Fibroblast of lung (primary cell): ENCODE results near the gene SRSF2. TPM values are rescaled to one million over a fixed set of nuclear protein-coding genes. Genes with fewer than 3 reads are reported as not detected.

Experiments
- DNase-seq, 2 donors: peaks; one replicate each; pipeline versions ENCODE4 v3.0.0 to v3.0.0-alpha.2; 2010; ENCODE audit warnings: low read depth in 2 of 2
- H2AFZ ChIP-seq: 2 replicates; pipeline ENCODE4 v1.5.1; 2012; ENCODE audit warnings: low read length, control low read depth, inconsistent platforms
- H3K27ac ChIP-seq: 2 replicates; pipeline ENCODE4 v1.5.1; 2011; ENCODE audit warnings: low read length, control low read depth; ENCODE audit not compliant: insufficient read depth
- H3K27me3 ChIP-seq: 2 replicates; pipeline ENCODE4 v1.5.1; 2011; ENCODE audit warnings: mild to moderate bottlenecking, low read length; ENCODE audit not compliant: control insufficient read depth, insufficient read depth
- H3K36me3 ChIP-seq: 2 replicates; pipeline ENCODE4 v1.5.1; 2011; ENCODE audit warnings: low read length; ENCODE audit not compliant: control insufficient read depth, insufficient read depth
- H3K4me1 ChIP-seq: 2 replicates; pipeline ENCODE4 v1.5.1; 2011; ENCODE audit warnings: low read length; ENCODE audit not compliant: control insufficient read depth, insufficient read depth; ENCODE audit errors: extremely low read depth
- H3K4me2 ChIP-seq: 2 replicates; pipeline ENCODE4 v1.5.1; 2011; ENCODE audit warnings: low read length, control low read depth; ENCODE audit not compliant: insufficient read depth; ENCODE audit errors: extremely low read depth
- H3K4me3 ChIP-seq, 4 experiments: fragments of 200-600 bp in 1 of 4; sonication (generic) in 1 of 4; replicated peaks in 1 of 4; 2 replicates each; pipeline ENCODE4 v1.5.1; 2011 to 2016; ENCODE audit warnings: low read length in 4 of 4, low read depth in 3 of 4, mild to moderate bottlenecking in 3 of 4, control low read depth in 2 of 4, inconsistent platforms in 1 of 4, mixed read lengths in 1 of 4; ENCODE audit not compliant: insufficient read depth in 1 of 4; ENCODE audit errors: control extremely low read depth in 1 of 4
- H3K79me2 ChIP-seq: 2 replicates; pipeline ENCODE4 v1.5.1; 2012; ENCODE audit warnings: mild to moderate bottlenecking, low read length, inconsistent platforms; ENCODE audit not compliant: control insufficient read depth, insufficient read depth
- H3K9ac ChIP-seq: 2 replicates; pipeline ENCODE4 v1.5.1; 2011; ENCODE audit warnings: mild to moderate bottlenecking, low read length, control low read depth; ENCODE audit not compliant: insufficient read depth
- H3K9me3 ChIP-seq: 2 replicates; pipeline ENCODE4 v1.5.1; 2012; ENCODE audit warnings: low read depth, low read length; ENCODE audit not compliant: control insufficient read depth, insufficient read depth
- H4K20me1 ChIP-seq: 2 replicates; pipeline ENCODE4 v1.5.1; 2011; ENCODE audit warnings: low read length; ENCODE audit not compliant: control insufficient read depth, insufficient read depth; ENCODE audit errors: extremely low read depth
- EZH2 ChIP-seq: IDR thresholded peaks from 2 replicates; pipeline ENCODE4 v1.5.1; 2012; ENCODE audit warnings: low read length, control low read depth, mild to moderate bottlenecking; ENCODE audit errors: missing control alignments
- polyA plus RNA-seq, 2 donors: library from polyadenylated mRNA; depleted of rRNA in 1 of 2; stranded (reverse) in 1 of 2; unstranded in 1 of 2; fragments of >200 nt; gene quantifications; 2 replicates each; pipeline ENCODE4 v1.2.1, GENCODE V29; 2011 to 2012; ENCODE audit warnings: missing spikeins in 1 of 2
- total RNA-seq: library from RNA; depleted of rRNA; stranded (reverse); fragments of >200 nt; gene quantifications from 2 replicates; pipeline ENCODE4 v1.2.1, GENCODE V29; 2014
- TF ChIP-seq, protein P1 (sequence below), 2 donors: IDR thresholded peaks in 1 of 2; conservative IDR thresholded peaks in 1 of 2; 1 replicate in 1 of 2; 2 replicates in 1 of 2; pipeline ENCODE4 v1.5.1; 2011 to 2012; ENCODE audit warnings: low read length in 2 of 2, control low read depth in 1 of 2, inconsistent platforms in 1 of 2, low read depth in 1 of 2, mild to moderate bottlenecking in 1 of 2

The SRSF2 gene
- total and polyA plus RNA-seq, 2 donors (not counting 1 experiment from before 2014, with no cell fraction given), result 77.5 to 203 TPM

GRCh38 chr17:76738468-76738850, 1.3 kb upstream of the SRSF2 start:
- Histone ChIP-seq H3K36me3 (peaks cover 10% of the 10 kb centered on the region), H3K9ac (peak overlapping the region; percentile 94), H3K4me3 (peak overlapping the region; percentile 73 to 98 (median 86)), H3K27me3 (no peaks in the 10 kb centered on the region), H3K4me1 (peaks cover 8% of the 10 kb centered on the region), H3K4me2 (peak overlapping the region; percentile 86), H4K20me1 (no peaks in the 10 kb centered on the region), H3K27ac (peak overlapping the region; percentile 98), H3K79me2 (peaks cover 44% of the 10 kb centered on the region), H3K9me3 (no peaks in the 10 kb centered on the region), H2AFZ (peak overlapping the region; percentile 77)
- DNase-seq, result peak in 1 of 2 donors; percentile 21
- TF ChIP-seq, protein P1, sequence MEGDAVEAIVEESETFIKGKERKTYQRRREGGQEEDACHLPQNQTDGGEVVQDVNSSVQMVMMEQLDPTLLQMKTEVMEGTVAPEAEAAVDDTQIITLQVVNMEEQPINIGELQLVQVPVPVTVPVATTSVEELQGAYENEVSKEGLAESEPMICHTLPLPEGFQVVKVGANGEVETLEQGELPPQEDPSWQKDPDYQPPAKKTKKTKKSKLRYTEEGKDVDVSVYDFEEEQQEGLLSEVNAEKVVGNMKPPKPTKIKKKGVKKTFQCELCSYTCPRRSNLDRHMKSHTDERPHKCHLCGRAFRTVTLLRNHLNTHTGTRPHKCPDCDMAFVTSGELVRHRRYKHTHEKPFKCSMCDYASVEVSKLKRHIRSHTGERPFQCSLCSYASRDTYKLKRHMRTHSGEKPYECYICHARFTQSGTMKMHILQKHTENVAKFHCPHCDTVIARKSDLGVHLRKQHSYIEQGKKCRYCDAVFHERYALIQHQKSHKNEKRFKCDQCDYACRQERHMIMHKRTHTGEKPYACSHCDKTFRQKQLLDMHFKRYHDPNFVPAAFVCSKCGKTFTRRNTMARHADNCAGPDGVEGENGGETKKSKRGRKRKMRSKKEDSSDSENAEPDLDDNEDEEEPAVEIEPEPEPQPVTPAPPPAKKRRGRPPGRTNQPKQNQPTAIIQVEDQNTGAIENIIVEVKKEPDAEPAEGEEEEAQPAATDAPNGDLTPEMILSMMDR (conservative IDR thresholded peaks at IDR 0.05 in 1 of 2, IDR thresholded peaks at IDR 0.05 in 1 of 2; ENCODE audit: low read depth in 1 of 2, low read length in 2 of 2), result no peak
- no peak for TF ChIP-seq EZH2

DNA sequence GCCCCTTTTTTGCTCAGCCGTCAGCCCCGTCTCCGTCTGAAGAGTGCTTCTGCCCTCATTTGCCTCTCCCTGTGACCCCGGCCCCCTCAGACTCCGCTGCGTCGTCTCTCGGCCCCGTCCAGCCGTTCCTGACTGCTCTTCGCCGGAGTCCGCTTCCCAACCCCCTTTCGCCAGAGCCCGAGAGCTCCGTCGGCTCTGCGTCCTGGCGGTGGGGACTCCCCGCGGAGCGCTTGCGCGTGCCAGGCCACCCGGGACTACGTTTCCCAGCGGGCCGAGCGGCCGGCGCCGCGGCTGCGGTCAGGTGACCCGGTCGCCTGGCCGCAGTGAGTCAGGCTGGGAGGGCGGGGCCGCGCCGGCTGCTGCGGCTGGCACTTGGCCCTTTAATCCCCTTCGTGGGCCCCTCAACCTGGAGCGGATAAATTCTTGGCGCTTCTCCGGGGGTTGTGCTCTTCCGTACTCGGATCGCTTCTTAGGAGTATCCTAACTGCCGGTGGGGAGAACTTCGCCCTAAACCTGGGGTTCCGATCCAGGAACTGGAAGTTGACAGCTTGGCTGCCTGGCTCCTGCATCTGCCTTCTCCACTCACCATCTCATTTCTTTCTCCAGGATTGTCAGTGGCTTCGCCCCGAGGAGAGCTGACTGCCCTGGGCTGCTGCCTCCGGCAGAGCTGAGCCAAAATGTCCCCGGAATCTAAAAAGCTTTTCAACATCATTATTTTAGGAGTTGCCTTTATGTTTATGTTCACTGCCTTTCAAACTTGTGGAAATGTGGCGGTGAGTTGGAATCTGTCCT, 741 bp upstream of the SRSF2 start, which contains the start of gene MFSD11:
Gene MFSD11 (plus strand): TSS at position 444 of the 792 bp plus-strand sequence. CDS start 234 bp downstream, at position 678.
- peaks cover 50% of the 10 kb centered on the region for H3K79me2 ChIP-seq

More for the DNA sequence above, 741 bp upstream of the SRSF2 start, which contains the start of gene MFSD11:
- peak within 1 kb of the TSS; percentile 93 to 98 (median 94) for H3K4me3 ChIP-seq
- DNase-seq, result peak; percentile 92 to 95
- no peaks in the 10 kb centered on the region for H4K20me1 ChIP-seq
- H3K4me1 ChIP-seq, result peaks cover 8% of the 10 kb centered on the region
- peak within 1 kb of the TSS; percentile 77 for H2AFZ ChIP-seq
- no peaks in the 10 kb centered on the region for H3K27me3 ChIP-seq
- peak within 1 kb of the TSS; percentile 94 for H3K9ac ChIP-seq
- TF ChIP-seq, protein P1 (conservative IDR thresholded peaks at IDR 0.05 in 1 of 2, IDR thresholded peaks at IDR 0.05 in 1 of 2; ENCODE audit: low read depth in 1 of 2, low read length in 2 of 2), result no peak
- no peak for TF ChIP-seq EZH2
- peak within 1 kb of the TSS; percentile 86 for H3K4me2 ChIP-seq
- H3K36me3 ChIP-seq, result peaks cover 13% of the 10 kb centered on the region
- H3K27ac ChIP-seq, result peak within 1 kb of the TSS; percentile 98
- no peaks in the 10 kb centered on the region for H3K9me3 ChIP-seq
